ENCODE data around the gene ZNF384. TPM values are rescaled to one million over a fixed set of nuclear protein-coding genes. Genes with fewer than 3 reads are reported as not detected.

Gene ZNF384
- total RNA-seq, 3 donors from 2014 or later (not counting 1 experiment from before 2014, with no cell fraction given), result 95.1 to 101 (median 100) TPM

DNA sequence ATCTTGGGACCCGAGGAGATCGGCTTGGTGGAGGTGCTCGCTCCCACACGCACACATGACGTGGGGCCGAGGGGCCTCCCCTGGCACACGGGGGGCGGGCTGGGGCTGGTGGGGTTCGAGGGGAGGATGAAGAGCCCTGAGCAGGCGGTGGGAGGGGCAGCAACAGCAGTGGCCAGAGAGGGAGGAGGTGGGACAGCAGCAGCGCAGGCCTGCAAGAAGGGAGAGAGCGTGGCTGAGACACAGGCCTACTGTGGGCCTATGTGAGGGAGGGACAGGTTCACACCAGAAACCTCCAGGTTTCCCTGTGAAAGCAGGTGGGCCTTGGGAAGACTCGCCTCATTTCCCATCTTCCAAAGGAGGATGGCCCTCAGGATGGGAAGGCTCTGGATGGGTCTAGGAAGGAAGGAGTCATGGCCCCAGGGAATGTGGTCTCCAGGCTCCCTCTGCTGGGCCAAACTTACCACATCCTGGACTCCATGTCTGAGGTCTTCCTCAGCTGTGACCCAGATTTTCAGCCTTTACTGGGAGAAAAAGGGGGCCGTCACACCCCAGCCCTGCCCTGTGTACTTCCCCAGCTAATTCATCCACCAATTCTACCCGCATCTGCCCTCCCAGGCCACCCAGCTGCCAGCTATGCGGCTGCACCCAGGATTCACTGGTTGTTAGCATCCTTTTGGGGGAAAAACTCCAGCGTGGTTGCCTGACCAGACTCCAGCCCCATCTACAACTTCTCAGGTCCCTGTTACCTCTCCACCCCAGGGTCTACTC lies 8.6 kb upstream of the ZNF384 start:
- intact Hi-C loops (cut with micrococcal nuclease), result no loop called here
- peak in 2 of 3 donors; percentile 26 to 42 for ATAC-seq
- no peak overlapping the region for H3K27ac ChIP-seq (ENCODE audit: low read length)
- TF ChIP-seq, protein P1, sequence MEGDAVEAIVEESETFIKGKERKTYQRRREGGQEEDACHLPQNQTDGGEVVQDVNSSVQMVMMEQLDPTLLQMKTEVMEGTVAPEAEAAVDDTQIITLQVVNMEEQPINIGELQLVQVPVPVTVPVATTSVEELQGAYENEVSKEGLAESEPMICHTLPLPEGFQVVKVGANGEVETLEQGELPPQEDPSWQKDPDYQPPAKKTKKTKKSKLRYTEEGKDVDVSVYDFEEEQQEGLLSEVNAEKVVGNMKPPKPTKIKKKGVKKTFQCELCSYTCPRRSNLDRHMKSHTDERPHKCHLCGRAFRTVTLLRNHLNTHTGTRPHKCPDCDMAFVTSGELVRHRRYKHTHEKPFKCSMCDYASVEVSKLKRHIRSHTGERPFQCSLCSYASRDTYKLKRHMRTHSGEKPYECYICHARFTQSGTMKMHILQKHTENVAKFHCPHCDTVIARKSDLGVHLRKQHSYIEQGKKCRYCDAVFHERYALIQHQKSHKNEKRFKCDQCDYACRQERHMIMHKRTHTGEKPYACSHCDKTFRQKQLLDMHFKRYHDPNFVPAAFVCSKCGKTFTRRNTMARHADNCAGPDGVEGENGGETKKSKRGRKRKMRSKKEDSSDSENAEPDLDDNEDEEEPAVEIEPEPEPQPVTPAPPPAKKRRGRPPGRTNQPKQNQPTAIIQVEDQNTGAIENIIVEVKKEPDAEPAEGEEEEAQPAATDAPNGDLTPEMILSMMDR (IDR thresholded peaks at IDR 0.05), result no peak
- no peak overlapping the region for H3K4me3 ChIP-seq (ENCODE audit: low read length)
- H3K27me3 Mint-ChIP-seq (ENCODE audit: low read depth in 2 of 2), result peaks cover 52 to 55% of the 10 kb centered on the region in 2 donors
- peaks cover 0 to 19% of the 10 kb centered on the region in 2 donors for H3K4me1 Mint-ChIP-seq
- peaks cover 24% of the 10 kb centered on the region for H3K4me1 ChIP-seq (ENCODE audit: control insufficient read depth, insufficient read depth, low read length)
- H3K9me3 Mint-ChIP-seq, result no peaks in the 10 kb centered on the region
- H3K27ac Mint-ChIP-seq, result no peak overlapping the region
- 75% methylated on average over 17 of the region's 17 CpGs for WGBS (ENCODE audit: insufficient coverage)
- H3K27me3 ChIP-seq (ENCODE audit: control insufficient read depth, insufficient read depth, low read length), result peaks cover 24% of the 10 kb centered on the region
- no peak overlapping the region for H3K4me3 Mint-ChIP-seq
- H3K36me3 ChIP-seq (ENCODE audit: control insufficient read depth, insufficient read depth, low read length), result no peaks in the 10 kb centered on the region
- peak in 1 of 2 donors; percentile 56 for DNase-seq
- H3K9me3 ChIP-seq (ENCODE audit: control insufficient read depth, insufficient read depth, low read length), result no peaks in the 10 kb centered on the region
- no peaks in the 10 kb centered on the region for H3K36me3 Mint-ChIP-seq

DNA sequence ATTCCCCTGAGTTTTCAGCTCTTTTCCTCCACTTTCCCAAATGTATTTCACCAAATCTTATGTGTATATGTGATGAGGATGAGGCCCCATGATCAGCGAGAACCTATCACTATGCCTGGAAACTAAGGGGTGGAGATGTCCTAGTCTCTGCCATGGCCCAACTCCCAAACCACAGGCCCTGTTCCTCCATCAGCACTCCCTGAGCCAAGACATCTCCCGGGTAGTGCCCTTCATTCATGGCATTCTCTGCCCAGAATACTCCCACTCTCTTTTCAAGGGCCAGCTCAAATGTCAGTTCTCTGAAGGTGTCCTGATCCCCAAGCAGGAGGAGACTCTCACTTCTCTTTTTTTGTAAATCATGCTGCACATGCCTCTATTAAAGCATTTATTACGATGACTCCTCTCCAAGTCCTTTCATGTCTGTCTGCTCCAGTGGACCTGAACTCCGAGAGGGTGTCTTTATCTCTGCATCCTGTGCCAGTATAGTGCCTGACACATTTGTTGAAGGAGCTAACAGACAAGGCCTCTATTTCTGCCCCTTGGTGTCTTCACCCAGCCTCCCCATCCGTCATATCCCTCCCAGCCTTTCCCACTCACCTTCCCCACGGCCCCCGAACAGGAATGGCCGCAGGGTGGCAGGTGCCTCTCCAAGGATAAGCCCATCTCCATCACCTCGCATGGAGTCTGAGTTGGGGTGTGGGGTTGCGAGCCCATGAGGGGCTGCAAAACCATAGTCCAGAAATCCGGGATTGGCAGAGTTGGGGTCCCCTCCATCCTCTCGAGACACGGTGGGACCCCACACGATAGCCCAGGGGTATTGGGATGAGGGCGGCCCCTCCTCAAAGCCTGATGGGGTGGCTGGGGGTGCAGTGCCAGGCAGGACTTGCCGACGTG lies 7.8 kb upstream of the ZNF384 start:
- no peak for ATAC-seq
- no peak for DNase-seq

GRCh38 chr12:6695313-6696045 lies 6.3 kb upstream of the ZNF384 start:
- intact Hi-C loops (cut with micrococcal nuclease), result no loop called here
- H3K4me1 Mint-ChIP-seq, result peaks cover 0 to 14% of the 10 kb centered on the region in 2 donors
- H3K9me3 Mint-ChIP-seq, result no peaks in the 10 kb centered on the region
- H3K27me3 Mint-ChIP-seq (ENCODE audit: low read depth in 2 of 2), result peaks cover 33 to 36% of the 10 kb centered on the region in 2 donors
- H3K36me3 Mint-ChIP-seq, result no peaks in the 10 kb centered on the region
- 77% methylated on average over 11 of the region's 11 CpGs for WGBS (ENCODE audit: insufficient coverage)
- H3K27me3 ChIP-seq (ENCODE audit: control insufficient read depth, insufficient read depth, low read length), result peaks cover 8% of the 10 kb centered on the region
- ATAC-seq (no peak), DNase-seq (no peak)
- H3K4me3 ChIP-seq (ENCODE audit: low read length), result no peak overlapping the region
- H3K9me3 ChIP-seq (ENCODE audit: control insufficient read depth, insufficient read depth, low read length), result no peaks in the 10 kb centered on the region
- no peak overlapping the region for H3K4me3 Mint-ChIP-seq
- TF ChIP-seq, protein P1 (IDR thresholded peaks at IDR 0.05), result no peak
- H3K27ac Mint-ChIP-seq, result no peak overlapping the region
- H3K4me1 ChIP-seq (ENCODE audit: control insufficient read depth, insufficient read depth, low read length), result peaks cover 18% of the 10 kb centered on the region
- no peak overlapping the region for H3K27ac ChIP-seq (ENCODE audit: low read length)
- no peaks in the 10 kb centered on the region for H3K36me3 ChIP-seq (ENCODE audit: control insufficient read depth, insufficient read depth, low read length)

More for the DNA sequence above, 7.8 kb upstream of the ZNF384 start:
- TF ChIP-seq, protein P1 (IDR thresholded peaks at IDR 0.05), result no peak
- H3K4me1 Mint-ChIP-seq, result peaks cover 0 to 19% of the 10 kb centered on the region in 2 donors
- H3K36me3 ChIP-seq (ENCODE audit: control insufficient read depth, insufficient read depth, low read length), result no peaks in the 10 kb centered on the region
- no peaks in the 10 kb centered on the region for H3K36me3 Mint-ChIP-seq
- H3K27me3 Mint-ChIP-seq (ENCODE audit: low read depth in 2 of 2), result peaks cover 45 to 47% of the 10 kb centered on the region in 2 donors
- intact Hi-C loops (cut with micrococcal nuclease), result no loop called here
- H3K27me3 ChIP-seq (ENCODE audit: control insufficient read depth, insufficient read depth, low read length), result peaks cover 21% of the 10 kb centered on the region
- WGBS (ENCODE audit: insufficient coverage), result 80% methylated on average over 17 of the region's 17 CpGs
- H3K4me3 ChIP-seq (ENCODE audit: low read length), result no peak overlapping the region
- no peak overlapping the region for H3K4me3 Mint-ChIP-seq
- H3K27ac ChIP-seq (ENCODE audit: low read length), result no peak overlapping the region
- H3K9me3 Mint-ChIP-seq, result no peaks in the 10 kb centered on the region
- H3K9me3 ChIP-seq (ENCODE audit: control insufficient read depth, insufficient read depth, low read length), result no peaks in the 10 kb centered on the region
- H3K4me1 ChIP-seq (ENCODE audit: control insufficient read depth, insufficient read depth, low read length), result peaks cover 24% of the 10 kb centered on the region
- no peak overlapping the region for H3K27ac Mint-ChIP-seq
